Chondrocyte (in vitro differentiated cells): ENCODE measurements around the gene SCO2. TPM values are rescaled to one million over a fixed set of nuclear protein-coding genes. Genes with fewer than 3 reads are reported as not detected.
A peak's percentile ranks its signal among the peaks of the same experiment; 100 is the strongest.

Source experiments
- DNase-seq: peaks from one replicate; pipeline ENCODE4 v3.0.0; 2021; ENCODE audit warnings: mixed read lengths, low spot score
- H3K27ac Mint-ChIP-seq: one replicate; pipeline ENCODE4 v1.8.0; 2021; ENCODE audit warnings: mild to moderate bottlenecking, moderate library complexity, mixed read lengths; ENCODE audit not compliant: unreplicated experiment
- H3K27me3 Mint-ChIP-seq: 2 replicates; pipeline ENCODE4 v1.8.0; 2021; ENCODE audit warnings: low read depth, mixed read lengths
- H3K36me3 Mint-ChIP-seq: 2 replicates; pipeline ENCODE4 v1.8.0; 2021; ENCODE audit warnings: low read depth, mixed read lengths
- H3K4me1 Mint-ChIP-seq: 2 replicates; pipeline ENCODE4 v1.8.0; 2021; ENCODE audit warnings: low read depth, mild to moderate bottlenecking, mixed read lengths
- H3K4me3 Mint-ChIP-seq: one replicate; pipeline ENCODE4 v1.8.0; 2021; ENCODE audit warnings: mild to moderate bottlenecking, moderate library complexity, mixed read lengths; ENCODE audit not compliant: unreplicated experiment
- H3K9me3 Mint-ChIP-seq: 2 replicates; pipeline ENCODE4 v1.8.0; 2021; ENCODE audit warnings: low read depth, mixed read lengths
- CTCF ChIP-seq: fragments of 200-600 bp; sonication (generic); IDR thresholded peaks from 2 replicates; pipeline ENCODE4 v1.5.0; 2021; ENCODE audit warnings: antibody characterized with exemption, mild to moderate bottlenecking, moderate library complexity
- total RNA-seq: library from RNA; stranded (reverse); gene quantifications from 3 replicates; pipeline ENCODE4 v1.2.1, GENCODE V29; 2021

Gene SCO2
- total RNA-seq, 1 donor from 2014 or later: 5.4 TPM

DNA sequence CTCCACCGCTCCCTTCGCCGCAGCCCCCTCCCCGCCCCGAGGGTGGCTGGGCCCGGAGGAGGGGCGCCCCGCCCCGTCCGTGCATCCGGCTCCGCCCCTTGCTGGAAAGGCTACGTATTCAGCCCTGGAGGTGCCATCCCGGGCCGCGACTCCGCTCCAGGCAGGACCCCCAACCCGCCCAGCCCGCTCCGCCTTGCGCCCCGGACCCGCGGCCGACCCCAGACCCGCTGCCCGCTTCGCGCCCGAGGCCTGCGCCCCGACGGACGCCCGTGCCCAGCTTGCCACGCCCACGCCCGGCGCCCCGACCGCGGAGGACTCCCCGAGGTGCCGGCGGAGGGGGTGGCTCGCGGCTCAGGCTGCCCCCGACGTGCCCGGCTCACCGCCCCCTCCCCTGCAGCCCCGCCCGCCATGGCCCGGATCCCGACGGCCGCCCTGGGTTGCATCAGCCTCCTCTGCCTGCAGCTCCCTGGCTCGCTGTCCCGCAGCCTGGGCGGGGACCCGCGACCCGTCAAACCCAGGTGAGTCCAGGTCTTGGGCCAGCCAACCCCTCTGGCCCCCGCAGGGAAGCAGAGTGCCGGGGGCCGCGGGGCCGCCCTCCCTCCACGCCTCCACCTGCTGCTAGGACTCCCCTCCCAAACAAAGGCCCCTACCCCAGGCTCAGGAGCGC, 43.8 kb downstream of the SCO2 start, which contains the start of gene ADM2:
TSS of gene ADM2 (plus strand) at position 104 of the 667 bp plus-strand sequence. CDS start at position 409, 305 bp downstream.
- Mint-ChIP-seq H3K27ac (peak within 1 kb of the TSS; percentile 49), H3K4me1 (peaks cover 25% of the 10 kb centered on the region), H3K36me3 (peaks cover 2% of the 10 kb centered on the region), H3K9me3 (no peaks in the 10 kb centered on the region), H3K4me3 (peak within 1 kb of the TSS; percentile 77), H3K27me3 (no peaks in the 10 kb centered on the region)
- DNase-seq: no peak
- no peak for TF ChIP-seq CTCF

GRCh38 chr22:50481045-50481439, 44.4 kb downstream of the SCO2 start:
- Mint-ChIP-seq H3K4me3 (peak overlapping the region; percentile 67), H3K4me1 (peaks cover 20% of the 10 kb centered on the region), H3K27ac (no peak overlapping the region), H3K9me3 (no peaks in the 10 kb centered on the region), H3K36me3 (peaks cover 2% of the 10 kb centered on the region), H3K27me3 (no peaks in the 10 kb centered on the region)
- no peak for DNase-seq
- TF ChIP-seq CTCF: no peak

DNA sequence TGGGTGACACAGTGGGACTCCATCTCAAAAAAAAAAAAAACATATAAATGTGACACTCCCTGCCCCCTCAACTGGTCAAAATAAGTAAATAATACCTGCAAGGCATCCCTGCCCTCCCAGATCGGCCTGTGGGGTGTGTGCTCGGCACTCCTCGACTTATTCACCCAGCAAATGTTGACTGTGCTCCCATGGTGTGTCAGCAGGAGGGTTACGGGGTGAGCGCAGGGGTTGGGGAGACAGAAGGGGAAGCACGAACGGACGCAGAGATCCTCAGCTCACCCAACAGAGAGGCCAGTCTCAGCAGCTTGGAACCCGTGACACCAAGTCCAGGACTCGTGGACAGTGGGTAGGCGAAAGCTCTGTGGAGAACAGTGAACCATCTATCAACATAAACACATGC, 45.7 kb downstream of the SCO2 start:
- no peak overlapping the region for H3K27ac Mint-ChIP-seq
- DNase-seq: no peak
- H3K9me3 Mint-ChIP-seq: no peaks in the 10 kb centered on the region
- H3K4me1 Mint-ChIP-seq: peaks cover 16% of the 10 kb centered on the region
- no peak overlapping the region for H3K4me3 Mint-ChIP-seq
- peaks cover 2% of the 10 kb centered on the region for H3K36me3 Mint-ChIP-seq
- no peaks in the 10 kb centered on the region for H3K27me3 Mint-ChIP-seq
- TF ChIP-seq CTCF: no peak

GRCh38 chr22:50477923-50478322, 47.5 kb downstream of the SCO2 start:
- no peak overlapping the region for H3K27ac Mint-ChIP-seq
- H3K9me3 Mint-ChIP-seq: no peaks in the 10 kb centered on the region
- H3K27me3 Mint-ChIP-seq: no peaks in the 10 kb centered on the region
- DNase-seq: no peak
- H3K36me3 Mint-ChIP-seq: no peaks in the 10 kb centered on the region
- TF ChIP-seq CTCF: no peak
- peaks cover 20% of the 10 kb centered on the region for H3K4me1 Mint-ChIP-seq
- H3K4me3 Mint-ChIP-seq: no peak overlapping the region

DNA sequence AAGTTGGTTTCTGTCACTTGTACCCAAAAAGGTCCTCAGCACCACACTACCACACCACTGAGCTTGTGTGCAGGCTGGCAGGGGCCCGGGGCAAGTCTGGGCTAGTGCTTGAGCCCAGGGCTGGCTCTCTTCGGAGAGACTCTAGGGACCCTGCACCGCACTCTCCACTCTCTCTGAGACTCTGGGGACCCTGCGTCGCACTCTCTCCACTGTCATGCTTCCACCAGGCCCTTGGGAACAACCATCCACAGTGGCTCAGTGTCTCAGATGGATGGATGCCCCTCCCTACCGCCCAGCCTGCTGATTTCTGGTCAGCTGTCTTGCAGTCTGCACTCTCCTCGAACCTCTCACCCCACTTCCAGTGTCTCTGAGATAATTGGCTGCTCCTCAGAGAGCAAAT, 48.5 kb downstream of the SCO2 start:
- Mint-ChIP-seq H3K9me3 (no peaks in the 10 kb centered on the region), H3K27ac (no peak overlapping the region), H3K36me3 (no peaks in the 10 kb centered on the region), H3K4me3 (no peak overlapping the region), H3K4me1 (peaks cover 26% of the 10 kb centered on the region), H3K27me3 (no peaks in the 10 kb centered on the region)
- no peak for TF ChIP-seq CTCF
- no peak for DNase-seq
